Measurements from ENCODE around the gene C1QC.

Gene C1QC

GRCh38 chr1:22694172-22694571 lies 50.7 kb downstream of the C1QC start:
- Mint-ChIP-seq H3K4me3 (no peak overlapping the region), H3K36me3 (ENCODE audit: low read depth) (no peaks in the 10 kb centered on the region), H3K27ac (no peak overlapping the region), H3K9me3 (no peaks in the 10 kb centered on the region), H3K27me3 (peaks cover 5% of the 10 kb centered on the region), H3K4me1 (no peaks in the 10 kb centered on the region)
- ATAC-seq (no peak), DNase-seq (no peak)

GRCh38 chr1:22696610-22697009 lies 53.2 kb downstream of the C1QC start:
- no peak for DNase-seq
- Mint-ChIP-seq H3K4me1 (no peaks in the 10 kb centered on the region), H3K27me3 (peaks cover 4% of the 10 kb centered on the region), H3K4me3 (no peak overlapping the region), H3K9me3 (no peaks in the 10 kb centered on the region), H3K27ac (no peak overlapping the region), H3K36me3 (ENCODE audit: low read depth) (no peaks in the 10 kb centered on the region)
- no peak for ATAC-seq

Data from activated naive CD8-positive, alpha-beta T cell treated with anti-CD3 and anti-CD28 coated beads, Interleukin-2, amount 50 U/mL, for 24 hours (primary cell).